ENCODE results near the gene ILRUN.
"Not testable (repeated sequence)": the region's sequence is repeated elsewhere in the genome, so short reads cannot be mapped to it uniquely, and the experiment has no call there.

ILRUN gene

GRCh38 chr6:34696739-34697543, at the start of gene ILRUN:
TSS of gene ILRUN (minus strand) at chr6:34696767. CDS start at chr6:34696603, 164 bp downstream.
- peak; percentile 80 for DNase-seq

- DNase-seq, result no peak
Measured at GRCh38 chr6:34745277-34746103, 48.9 kb upstream of the ILRUN start.

GRCh38 chr6:34744294-34744647, 47.7 kb upstream of the ILRUN start:
- DNase-seq, result not testable (repeated sequence)

GRCh38 chr6:34743625-34744293, 47.2 kb upstream of the ILRUN start:
- DNase-seq, result no peak

GRCh38 chr6:34742094-34742493, 45.5 kb upstream of the ILRUN start:
- DNase-seq, result no peak

GRCh38 chr6:34736823-34737222, 40.3 kb upstream of the ILRUN start:
- no peak for DNase-seq

- no peak for DNase-seq
Measured at GRCh38 chr6:34731393-34732060, 35.0 kb upstream of the ILRUN start.

GRCh38 chr6:34729631-34730470, 33.3 kb upstream of the ILRUN start:
- no peak for DNase-seq

- DNase-seq, result no peak
Measured at GRCh38 chr6:34726055-34726454, 29.5 kb upstream of the ILRUN start.

GRCh38 chr6:34723203-34723602, 26.6 kb upstream of the ILRUN start:
- DNase-seq, result no peak

GRCh38 chr6:34722451-34722850, 25.9 kb upstream of the ILRUN start:
- DNase-seq, result no peak

- DNase-seq, result not testable (repeated sequence)
Measured at GRCh38 chr6:34720160-34720559, 23.6 kb upstream of the ILRUN start.

- not testable (repeated sequence) for DNase-seq
Measured at GRCh38 chr6:34719646-34720045, 23.1 kb upstream of the ILRUN start.

GRCh38 chr6:34718976-34719375, 22.4 kb upstream of the ILRUN start:
- DNase-seq, result no peak

- no peak for DNase-seq
Measured at GRCh38 chr6:34717466-34717865, 20.9 kb upstream of the ILRUN start.

- no peak for DNase-seq
Measured at GRCh38 chr6:34714663-34715062, 18.1 kb upstream of the ILRUN start.

GRCh38 chr6:34712881-34713280, 16.3 kb upstream of the ILRUN start:
- DNase-seq, result not testable (repeated sequence)

- no peak for DNase-seq
Measured at GRCh38 chr6:34709386-34709785, 12.8 kb upstream of the ILRUN start.

GRCh38 chr6:34705241-34705640, 8.7 kb upstream of the ILRUN start:
- no peak for DNase-seq

- DNase-seq, result no peak
Measured at GRCh38 chr6:34701199-34701598, 4.6 kb upstream of the ILRUN start.

GRCh38 chr6:34697904-34698559, 1.5 kb upstream of the ILRUN start:
- no peak for DNase-seq

- no peak for DNase-seq
Measured at GRCh38 chr6:34697544-34697836, 923 bp upstream of the ILRUN start.

Measured in NCI-H2107 (cell line).